Gastroesophageal sphincter (tissue), 4 donors: Measurements from ENCODE around the gene SMIM28. TPM values are rescaled to one million over a fixed set of nuclear protein-coding genes. Genes with fewer than 3 reads are reported as not detected.

Experiments used
- ATAC-seq: fragments of 150-250 bp; one replicate; pipeline ENCODE4 v1.9.1; 2016; ENCODE audit warnings: mild to moderate bottlenecking, moderate library complexity
- H3K27ac ChIP-seq, 4 donors: fragments of 200-600 bp; sonication (generic) in 3 of 4; 1 replicate in 3 of 4; 2 replicates in 1 of 4; pipeline ENCODE4 v1.5.1; 2016 to 2019
- H3K27me3 ChIP-seq: fragments of 200-600 bp; sonication (generic); one replicate; pipeline ENCODE4 v1.5.1; 2019
- H3K36me3 ChIP-seq, 2 donors: fragments of 200-600 bp; sonication (generic); one replicate each; pipeline ENCODE4 v1.5.1; 2019; ENCODE audit warnings: control low read depth in 1 of 2
- H3K4me1 ChIP-seq, 3 donors: fragments of 200-600 bp; sonication (generic); 1 replicate in 2 of 3; 2 replicates in 1 of 3; pipeline ENCODE4 v1.5.1; 2016 to 2019; ENCODE audit warnings: control low read depth in 2 of 3
- H3K4me3 ChIP-seq, 2 donors: fragments of 200-600 bp; sonication (generic); one replicate each; pipeline ENCODE4 v1.5.1; 2019; ENCODE audit warnings: mild to moderate bottlenecking in 1 of 2, moderate library complexity in 1 of 2
- H3K9me3 ChIP-seq, 3 donors: fragments of 200-600 bp; sonication (generic); one replicate each; pipeline ENCODE4 v1.5.1; 2017 to 2019; ENCODE audit warnings: control low read depth in 2 of 3
- CTCF ChIP-seq, 4 experiments: fragments of 200-600 bp in 2 of 4; fragments of 450-650 bp in 2 of 4; sonication (generic) in 1 of 4; IDR thresholded peaks; one replicate each; pipeline ENCODE4 v1.5.1; 2017 to 2019; ENCODE audit warnings: antibody characterized with exemption in 4 of 4, mild to moderate bottlenecking in 2 of 4, moderate library complexity in 2 of 4
- EP300 ChIP-seq: sonication (generic); formaldehyde crosslinking; IDR thresholded peaks from one replicate; pipeline ENCODE4 v1.6.1; 2017; ENCODE audit warnings: antibody characterized with exemption, mild to moderate bottlenecking
- POLR2A ChIP-seq, 2 donors: fragments of 450-650 bp; IDR thresholded peaks; one replicate each; pipeline ENCODE4 v1.6.1; 2017; ENCODE audit warnings: antibody characterized with exemption in 2 of 2, mild to moderate bottlenecking in 2 of 2, moderate library complexity in 1 of 2
- POLR2AphosphoS5 ChIP-seq: sonication (generic); formaldehyde crosslinking; IDR thresholded peaks from one replicate; pipeline ENCODE4 v1.6.1; 2017; ENCODE audit warnings: antibody characterized with exemption
- whole genome bisulfite sequencing, 2 donors: methylation state at CpG; one replicate each; pipeline ENCODE4 v1.1.5; 2018; ENCODE audit warnings: low coverage in 1 of 2; 5-methylcytosine and 5-hydroxymethylcytosine counted together
- total RNA-seq, 4 donors: library from RNA; depleted of rRNA; stranded (reverse); fragments of >200 nt; gene quantifications; one replicate each; pipeline ENCODE4 v1.1.0, GENCODE V29; 2016

Gene SMIM28
- total RNA-seq: 1 to 10 TPM in 1 of 4 donors, not detected in 3; 1.5 TPM

GRCh38 chr6:138377844-138378243, at the start of gene SMIM28:
TSS of gene SMIM28 (plus strand) at chr6:138377905. CDS start at chr6:138378073, 168 bp downstream.
- Histone ChIP-seq H3K9me3 (no peaks in the 10 kb centered on the region), H3K27me3 (no peaks in the 10 kb centered on the region), H3K27ac (no peak within 1 kb of the TSS), H3K36me3 (no peaks in the 10 kb centered on the region), H3K4me1 (no peaks in the 10 kb centered on the region), H3K4me3 (no peak within 1 kb of the TSS)
- ATAC-seq: no peak
- TF ChIP-seq POLR2AphosphoS5 (no peak), EP300 (no peak), POLR2A (IDR thresholded peaks at IDR 0.05) (no peak), CTCF (IDR thresholded peaks at IDR 0.05) (no peak)
- WGBS, 2 donors: 90 to 100% methylated on average over 1 to 2 of the region's 6 CpGs

GRCh38 chr6:138328210-138328609, 49.5 kb upstream of the SMIM28 start:
- TF ChIP-seq POLR2A (IDR thresholded peaks at IDR 0.05) (no peak), EP300 (no peak), POLR2AphosphoS5 (no peak), CTCF (IDR thresholded peaks at IDR 0.05) (no peak)
- Histone ChIP-seq H3K4me1 (no peaks in the 10 kb centered on the region), H3K4me3 (no peak overlapping the region), H3K36me3 (no peaks in the 10 kb centered on the region), H3K9me3 (no peaks in the 10 kb centered on the region), H3K27ac (no peak overlapping the region), H3K27me3 (no peaks in the 10 kb centered on the region)
- 69% methylated on average over 3 of the region's 3 CpGs for WGBS, 2 donors
- no peak for ATAC-seq

GRCh38 chr6:138330763-138331162, 46.9 kb upstream of the SMIM28 start:
- 89 to 100% methylated on average over 1 of the region's 1 CpG for WGBS, 2 donors
- no peak for ATAC-seq
- H3K4me1 ChIP-seq: no peaks in the 10 kb centered on the region
- H3K4me3 ChIP-seq: no peak overlapping the region
- H3K27me3 ChIP-seq: no peaks in the 10 kb centered on the region
- TF ChIP-seq CTCF (IDR thresholded peaks at IDR 0.05) (no peak), POLR2AphosphoS5 (no peak), EP300 (no peak), POLR2A (IDR thresholded peaks at IDR 0.05) (no peak)
- H3K36me3 ChIP-seq: peaks cover 0 to 6% of the 10 kb centered on the region in 2 donors
- H3K27ac ChIP-seq: no peak overlapping the region
- H3K9me3 ChIP-seq: no peaks in the 10 kb centered on the region

GRCh38 chr6:138331444-138331843, 46.3 kb upstream of the SMIM28 start:
- 55 to 100% methylated on average over 1 of the region's 1 CpG for WGBS, 2 donors
- Histone ChIP-seq H3K9me3 (no peaks in the 10 kb centered on the region), H3K27ac (no peak overlapping the region), H3K4me3 (no peak overlapping the region), H3K27me3 (no peaks in the 10 kb centered on the region), H3K36me3 (peaks cover 0 to 6% of the 10 kb centered on the region in 2 donors), H3K4me1 (no peaks in the 10 kb centered on the region)
- TF ChIP-seq POLR2A (IDR thresholded peaks at IDR 0.05) (no peak), POLR2AphosphoS5 (no peak), CTCF (IDR thresholded peaks at IDR 0.05) (no peak), EP300 (no peak)
- ATAC-seq: no peak

- Histone ChIP-seq H3K4me1 (no peaks in the 10 kb centered on the region), H3K27me3 (no peaks in the 10 kb centered on the region), H3K4me3 (no peak overlapping the region), H3K27ac (no peak overlapping the region), H3K36me3 (peaks cover 0 to 6% of the 10 kb centered on the region in 2 donors), H3K9me3 (no peaks in the 10 kb centered on the region)
- TF ChIP-seq POLR2AphosphoS5 (no peak), CTCF (IDR thresholded peaks at IDR 0.05) (no peak), EP300 (no peak)
- 29 to 50% methylated on average over 1 to 2 of the region's 2 CpGs for WGBS, 2 donors
- ATAC-seq: no peak
Measured at GRCh38 chr6:138331984-138332383, 45.7 kb upstream of the SMIM28 start.
